H9 (cell line): ENCODE results near the gene SDHA. TPM values are rescaled to one million over a fixed set of nuclear protein-coding genes. Genes with fewer than 3 reads are reported as not detected.

Experiments used
- DNase-seq: peaks from one replicate; pipeline ENCODE4 v3.0.0-alpha.2; 2017
- H2AFZ ChIP-seq: one replicate; pipeline ENCODE4 v1.6.1; 2013; ENCODE audit warnings: mild to moderate bottlenecking, low read length, control low read depth, moderate library complexity
- H2AK5ac ChIP-seq: 2 replicates; pipeline ENCODE4 v1.6.1; 2013; ENCODE audit warnings: low read length, control low read depth, mixed read lengths; ENCODE audit not compliant: insufficient read length
- H2BK120ac ChIP-seq: one replicate; pipeline ENCODE4 v1.6.1; 2013; ENCODE audit warnings: low read depth, mild to moderate bottlenecking, low read length, control low read depth, inconsistent platforms; ENCODE audit not compliant: poor library complexity, severe bottlenecking
- H2BK12ac ChIP-seq: 2 replicates; pipeline ENCODE4 v1.6.1; 2013; ENCODE audit warnings: low read length, control low read depth, mixed read lengths, low read depth; ENCODE audit not compliant: insufficient read length
- H2BK15ac ChIP-seq: 2 replicates; pipeline ENCODE4 v1.6.1; 2013; ENCODE audit warnings: low read depth, low read length, control low read depth
- H2BK20ac ChIP-seq: one replicate; pipeline ENCODE4 v1.6.1; 2013; ENCODE audit warnings: low read depth, mild to moderate bottlenecking, low read length, control low read depth, inconsistent platforms; ENCODE audit not compliant: poor library complexity, severe bottlenecking
- H2BK5ac ChIP-seq: 2 replicates; pipeline ENCODE4 v1.6.1; 2013; ENCODE audit warnings: low read length, control low read depth, mixed read lengths; ENCODE audit not compliant: insufficient read length
- H3K14ac ChIP-seq: 2 replicates; pipeline ENCODE4 v1.6.1; 2013; ENCODE audit warnings: low read length, control low read depth; ENCODE audit not compliant: insufficient read depth
- H3K18ac ChIP-seq: 2 replicates; pipeline ENCODE4 v1.6.1; 2013; ENCODE audit warnings: low read depth, mild to moderate bottlenecking, mixed read lengths, low read length, control low read depth; ENCODE audit not compliant: insufficient read length
- H3K23ac ChIP-seq: 2 replicates; pipeline ENCODE4 v1.6.1; 2013; ENCODE audit warnings: low read length, control low read depth, mixed read lengths, low read depth; ENCODE audit not compliant: insufficient read length
- H3K23me2 ChIP-seq: 2 replicates; pipeline ENCODE4 v1.6.1; 2013; ENCODE audit warnings: low read depth, mild to moderate bottlenecking, mixed read lengths, low read length, control low read depth; ENCODE audit not compliant: insufficient read length, poor library complexity, severe bottlenecking
- H3K27ac ChIP-seq: 2 replicates; pipeline ENCODE4 v1.5.1; 2013; ENCODE audit warnings: low read length, control low read depth, mixed read lengths, low read depth; ENCODE audit not compliant: insufficient read length
- H3K27me3 ChIP-seq: 2 replicates; pipeline ENCODE4 v1.6.1; 2013; ENCODE audit warnings: low read length, control low read depth, inconsistent platforms; ENCODE audit not compliant: insufficient read depth
- H3K4ac ChIP-seq: 2 replicates; pipeline ENCODE4 v1.6.1; 2013; ENCODE audit warnings: low read depth, mild to moderate bottlenecking, control low read depth, inconsistent platforms, low read length, moderate library complexity
- H3K4me1 ChIP-seq: 2 replicates; pipeline ENCODE4 v1.6.1; 2013; ENCODE audit warnings: low read length, control low read depth, inconsistent platforms; ENCODE audit not compliant: insufficient read depth
- H3K4me2 ChIP-seq: 2 replicates; pipeline ENCODE4 v1.6.1; 2013; ENCODE audit warnings: low read length, control low read depth, mixed read lengths; ENCODE audit not compliant: insufficient read length, insufficient read depth
- H3K56ac ChIP-seq: 2 replicates; pipeline ENCODE4 v1.6.1; 2013; ENCODE audit warnings: low read depth, mild to moderate bottlenecking, mixed read lengths, low read length, control low read depth; ENCODE audit not compliant: insufficient read length
- H3K79me1 ChIP-seq: 2 replicates; pipeline ENCODE4 v1.6.1; 2013; ENCODE audit warnings: low read depth, mild to moderate bottlenecking, moderate library complexity, low read length, control low read depth, inconsistent platforms; ENCODE audit not compliant: insufficient read depth, poor library complexity, severe bottlenecking
- H3K79me2 ChIP-seq: 2 replicates; pipeline ENCODE4 v1.6.1; 2013; ENCODE audit warnings: low read length, control low read depth, inconsistent platforms; ENCODE audit not compliant: insufficient read depth
- H3K9ac ChIP-seq: 2 replicates; pipeline ENCODE4 v1.6.1; 2013; ENCODE audit warnings: low read length, control low read depth, mixed read lengths; ENCODE audit not compliant: insufficient read length; ENCODE audit errors: extremely low read depth
- H3K9me3 ChIP-seq: one replicate; pipeline ENCODE4 v1.6.1; 2013; ENCODE audit warnings: low read depth, low read length, inconsistent platforms; ENCODE audit not compliant: control insufficient read depth
- H3T11ph ChIP-seq: one replicate; pipeline ENCODE4 v1.6.1; 2013; ENCODE audit warnings: mild to moderate bottlenecking, low read length, control low read depth, inconsistent platforms
- H4K20me1 ChIP-seq: one replicate; pipeline ENCODE4 v1.6.1; 2013; ENCODE audit not compliant: control insufficient read depth, insufficient read length, insufficient read depth
- H4K5ac ChIP-seq: 2 replicates; pipeline ENCODE4 v1.6.1; 2013; ENCODE audit warnings: low read depth, mild to moderate bottlenecking, mixed read lengths, low read length, control low read depth; ENCODE audit not compliant: insufficient read length
- H4K8ac ChIP-seq: replicated peaks from 2 replicates; pipeline ENCODE4 v1.6.1; 2013; ENCODE audit warnings: low read length, control low read depth, mixed read lengths, low read depth; ENCODE audit not compliant: insufficient read length
- H4K91ac ChIP-seq: 2 replicates; pipeline ENCODE4 v1.6.1; 2013; ENCODE audit warnings: low read depth, mild to moderate bottlenecking, moderate library complexity, mixed read lengths, low read length, control low read depth; ENCODE audit not compliant: insufficient read length
- H3K27ac Mint-ChIP-seq, 3 experiments: 2 replicates in 2 of 3; 3 replicates in 1 of 3; pipeline ENCODE4 v1.8.0; 2020 to 2021; ENCODE audit warnings: mixed read lengths in 3 of 3, mild to moderate bottlenecking in 1 of 3, moderate library complexity in 1 of 3
- H3K27me3 Mint-ChIP-seq: 2 replicates; pipeline ENCODE4 v1.8.0; 2021; ENCODE audit warnings: low read depth, mild to moderate bottlenecking, moderate library complexity, mixed read lengths
- H3K36me3 Mint-ChIP-seq, 3 experiments: 2 replicates in 2 of 3; 3 replicates in 1 of 3; pipeline ENCODE4 v1.8.0; 2020 to 2021; ENCODE audit warnings: low read depth in 3 of 3, mixed read lengths in 3 of 3; ENCODE audit not compliant: insufficient read depth in 1 of 3
- H3K4me1 Mint-ChIP-seq, 2 experiments: 2 replicates each; pipeline ENCODE4 v1.8.0; 2020; ENCODE audit warnings: mixed read lengths in 2 of 2
- H3K4me3 Mint-ChIP-seq, 2 experiments: 2 replicates in 1 of 2; 3 replicates in 1 of 2; pipeline ENCODE4 v1.8.0; 2020 to 2021; ENCODE audit warnings: mild to moderate bottlenecking in 2 of 2, mixed read lengths in 2 of 2, moderate library complexity in 1 of 2
- H3K9me3 Mint-ChIP-seq, 2 experiments: 2 replicates in 1 of 2; 3 replicates in 1 of 2; pipeline ENCODE4 v1.8.0; 2020; ENCODE audit warnings: mild to moderate bottlenecking in 2 of 2, mixed read lengths in 2 of 2, moderate library complexity in 1 of 2
- CTCF ChIP-seq: fragments of 200-600 bp; sonication (generic); conservative IDR thresholded peaks from 3 replicates; pipeline ENCODE4 v1.8.0; 2021; ENCODE audit warnings: antibody characterized with exemption, mild to moderate bottlenecking
- WGBS: extraction: QIAGEN DNeasy Blood & Tissue Kit; methylation state at CpG from one replicate; pipeline ENCODE4 v1.1.7; 2013; ENCODE audit warnings: missing lambda C conversion rate, low lambda C conversion rate, mixed read lengths; ENCODE audit not compliant: insufficient read length; ENCODE audit errors: extremely low coverage; 5-methylcytosine and 5-hydroxymethylcytosine counted together
- total RNA-seq: library from RNA; stranded (reverse); gene quantifications from 2 replicates; pipeline ENCODE4 v1.2.1, GENCODE V29; 2021

The SDHA gene
- total RNA-seq, 1 experiment from 2014 or later: 84.8 TPM

DNA sequence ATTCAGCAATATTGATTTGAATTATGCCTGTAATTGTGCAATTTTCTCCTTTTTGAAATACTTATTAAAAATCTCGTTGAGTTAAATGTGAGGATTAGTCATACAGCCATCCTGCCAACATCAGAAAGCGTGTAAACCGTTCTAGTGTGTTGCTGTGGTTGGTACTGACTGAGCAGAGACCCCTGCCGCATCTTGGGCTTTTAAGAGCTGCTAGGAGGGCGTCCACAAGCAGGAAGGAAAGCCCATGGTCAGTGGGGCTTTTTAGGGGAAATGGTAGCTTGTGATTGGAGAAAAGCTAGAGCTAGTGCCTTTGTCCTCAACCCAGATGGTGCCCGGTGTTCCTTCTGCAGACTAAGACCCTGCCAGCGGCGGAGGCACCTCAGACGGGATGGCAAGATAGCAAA, 1.3 kb downstream of the SDHA start:
- no peak overlapping the region for H3K18ac ChIP-seq
- H2BK5ac ChIP-seq: no peak overlapping the region
- no peaks in the 10 kb centered on the region for H3K23me2 ChIP-seq
- H3T11ph ChIP-seq: no peak overlapping the region
- no peak overlapping the region for H4K91ac ChIP-seq
- TF ChIP-seq CTCF: no peak
- Mint-ChIP-seq H3K4me3 (peak overlapping the region; percentile 95 to 98), H3K27ac (no peak overlapping the region; a peak in 1 of 7 replicates), H3K4me1 (peaks cover 31% of the 10 kb centered on the region in 2 experiments), H3K27me3 (no peaks in the 10 kb centered on the region; the same call in 1 of the 2 replicates), H3K36me3 (peaks cover 12 to 26% (median 21%) of the 10 kb centered on the region in 3 experiments; a peak in 6 of 7 replicates), H3K9me3 (no peaks in the 10 kb centered on the region)
- peak overlapping the region; percentile 49 for H3K9ac ChIP-seq
- no peak overlapping the region for H3K23ac ChIP-seq
- H2BK120ac ChIP-seq: no peak overlapping the region
- H3K4me1 ChIP-seq: 0 out of 2 replicates have a peak, but pooled peaks cover 2% of the 10 kb centered on the region
- H4K8ac ChIP-seq: no peak overlapping the region
- H4K5ac ChIP-seq: no peak overlapping the region
- no peak overlapping the region for H2AK5ac ChIP-seq
- no peak overlapping the region for H3K56ac ChIP-seq
- DNase-seq: no peak
- H2BK12ac ChIP-seq: no peak overlapping the region
- no peaks in the 10 kb centered on the region for H4K20me1 ChIP-seq
- peak overlapping the region; percentile 75 for H3K4me2 ChIP-seq
- no peak overlapping the region for H3K14ac ChIP-seq
- no CpG with 5 or more reads among the region's 9 CpGs for whole genome bisulfite sequencing
- H3K79me1 ChIP-seq: peaks cover 2% of the 10 kb centered on the region
- no peaks in the 10 kb centered on the region for H3K9me3 ChIP-seq
- no peak overlapping the region for H2BK20ac ChIP-seq
- H3K4ac ChIP-seq: no peak overlapping the region
- peaks cover 10% of the 10 kb centered on the region; the same call in 1 of the 2 replicates for H3K79me2 ChIP-seq
- no peaks in the 10 kb centered on the region for H3K27me3 ChIP-seq
- no peak overlapping the region for H3K27ac ChIP-seq
- no peak overlapping the region for H2BK15ac ChIP-seq
- H2AFZ ChIP-seq: no peak overlapping the region
